GM12891 (cell line): ENCODE results near the gene GALNT18.

Experiments used
- PAX5 ChIP-seq: IDR thresholded peaks from 2 replicates; pipeline ENCODE4 v1.6.1; 2011; ENCODE audit warnings: low read length, moderate library complexity, mild to moderate bottlenecking; ENCODE audit not compliant: insufficient read depth, severe bottlenecking
- POLR2A ChIP-seq: IDR thresholded peaks from 2 replicates; pipeline ENCODE4 v1.6.1; 2011; ENCODE audit warnings: low read depth, low read length, control low read depth
- POLR2AphosphoS5 ChIP-seq: IDR thresholded peaks from 2 replicates; pipeline ENCODE4 v1.6.1; 2011; ENCODE audit warnings: low read depth, low read length, control low read depth

DNA sequence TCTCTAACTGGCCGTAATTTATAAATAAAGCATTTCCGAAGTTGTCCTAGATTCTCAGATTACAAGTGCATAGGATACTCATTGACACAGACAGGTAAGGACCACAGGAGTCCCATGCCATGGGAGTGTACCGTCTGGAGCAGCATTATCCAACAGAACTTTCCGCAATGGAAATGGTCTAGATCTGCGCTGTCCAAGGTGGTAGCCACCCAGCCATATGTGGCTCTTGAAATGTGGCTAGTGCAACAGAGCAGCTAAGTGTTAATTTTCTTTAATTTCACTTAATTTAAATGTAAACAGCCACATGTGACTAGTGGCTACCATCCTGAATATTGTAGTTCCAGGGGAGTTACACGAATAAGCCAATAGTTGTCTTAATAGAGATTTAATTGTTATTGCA lies 71.3 kb downstream of the GALNT18 start:
- TF ChIP-seq POLR2A (no peak), POLR2AphosphoS5 (no peak), PAX5 (no peak)
